ENCODE data around the gene FBXL13.
"Not testable (repeated sequence)": the region's sequence is repeated elsewhere in the genome, so short reads cannot be mapped to it uniquely, and the experiment has no call there.

The FBXL13 gene

DNA sequence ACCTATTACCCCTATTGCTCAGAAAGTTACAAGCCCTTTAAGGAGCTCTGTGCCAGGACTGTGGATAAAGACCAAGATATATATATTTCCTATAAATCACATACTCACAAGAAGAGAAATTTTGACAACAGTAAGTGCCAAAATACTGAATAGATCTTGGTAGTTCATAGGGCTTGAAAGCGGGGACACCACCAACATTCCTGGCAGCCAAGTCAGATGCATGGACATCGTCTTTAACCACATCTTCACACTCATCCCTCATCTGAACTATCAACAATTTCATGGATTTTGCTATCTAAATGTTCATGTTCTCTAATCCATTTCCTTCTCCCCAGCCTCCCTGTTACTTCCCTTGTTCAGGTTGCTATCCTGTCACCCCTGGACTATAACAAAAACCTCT lies 229.2 kb downstream of the FBXL13 start:
- H3K9me3 ChIP-seq: no peaks in the 10 kb centered on the region
- TF ChIP-seq, protein P1, sequence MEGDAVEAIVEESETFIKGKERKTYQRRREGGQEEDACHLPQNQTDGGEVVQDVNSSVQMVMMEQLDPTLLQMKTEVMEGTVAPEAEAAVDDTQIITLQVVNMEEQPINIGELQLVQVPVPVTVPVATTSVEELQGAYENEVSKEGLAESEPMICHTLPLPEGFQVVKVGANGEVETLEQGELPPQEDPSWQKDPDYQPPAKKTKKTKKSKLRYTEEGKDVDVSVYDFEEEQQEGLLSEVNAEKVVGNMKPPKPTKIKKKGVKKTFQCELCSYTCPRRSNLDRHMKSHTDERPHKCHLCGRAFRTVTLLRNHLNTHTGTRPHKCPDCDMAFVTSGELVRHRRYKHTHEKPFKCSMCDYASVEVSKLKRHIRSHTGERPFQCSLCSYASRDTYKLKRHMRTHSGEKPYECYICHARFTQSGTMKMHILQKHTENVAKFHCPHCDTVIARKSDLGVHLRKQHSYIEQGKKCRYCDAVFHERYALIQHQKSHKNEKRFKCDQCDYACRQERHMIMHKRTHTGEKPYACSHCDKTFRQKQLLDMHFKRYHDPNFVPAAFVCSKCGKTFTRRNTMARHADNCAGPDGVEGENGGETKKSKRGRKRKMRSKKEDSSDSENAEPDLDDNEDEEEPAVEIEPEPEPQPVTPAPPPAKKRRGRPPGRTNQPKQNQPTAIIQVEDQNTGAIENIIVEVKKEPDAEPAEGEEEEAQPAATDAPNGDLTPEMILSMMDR (IDR thresholded peaks at IDR 0.05): no peak
- no peaks in the 10 kb centered on the region for H3K4me1 ChIP-seq (ENCODE audit: control insufficient read depth in 1 of 2, insufficient read depth in 1 of 2, low read depth in 1 of 2, low read length in 1 of 2)
- no peaks in the 10 kb centered on the region for H3K36me3 ChIP-seq
- no peak overlapping the region for H3K4me3 ChIP-seq (ENCODE audit: low read depth in 1 of 2, low read length in 1 of 2)
- H3K27me3 ChIP-seq: no peaks in the 10 kb centered on the region
- H3K27ac ChIP-seq: no peak overlapping the region

DNA sequence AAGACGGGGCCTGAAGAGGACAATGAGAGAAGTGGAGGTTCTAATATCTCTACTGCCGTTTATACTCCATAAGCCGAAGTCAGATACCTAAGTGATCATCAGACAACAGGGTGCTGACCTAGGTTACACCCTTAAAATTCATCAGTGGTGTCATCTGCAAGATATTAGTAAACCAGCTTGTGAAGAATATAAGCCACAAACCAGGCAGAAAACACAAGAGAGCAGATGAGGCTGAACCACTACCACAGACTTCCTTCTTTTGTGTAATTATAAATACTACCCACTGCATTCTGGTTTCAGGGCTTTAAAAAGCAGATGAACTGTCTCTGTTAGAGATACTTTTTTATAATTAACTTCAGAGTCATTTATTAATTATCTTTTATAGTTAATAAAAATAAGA lies 230.7 kb downstream of the FBXL13 start:
- Histone ChIP-seq H3K9me3 (no peaks in the 10 kb centered on the region), H3K36me3 (no peaks in the 10 kb centered on the region), H3K27ac (no peak overlapping the region), H3K27me3 (no peaks in the 10 kb centered on the region), H3K4me1 (ENCODE audit: control insufficient read depth in 1 of 2, insufficient read depth in 1 of 2, low read depth in 1 of 2, low read length in 1 of 2) (no peaks in the 10 kb centered on the region), H3K4me3 (ENCODE audit: low read depth in 1 of 2, low read length in 1 of 2) (no peak overlapping the region)
- TF ChIP-seq, protein P1 (IDR thresholded peaks at IDR 0.05): no peak

DNA sequence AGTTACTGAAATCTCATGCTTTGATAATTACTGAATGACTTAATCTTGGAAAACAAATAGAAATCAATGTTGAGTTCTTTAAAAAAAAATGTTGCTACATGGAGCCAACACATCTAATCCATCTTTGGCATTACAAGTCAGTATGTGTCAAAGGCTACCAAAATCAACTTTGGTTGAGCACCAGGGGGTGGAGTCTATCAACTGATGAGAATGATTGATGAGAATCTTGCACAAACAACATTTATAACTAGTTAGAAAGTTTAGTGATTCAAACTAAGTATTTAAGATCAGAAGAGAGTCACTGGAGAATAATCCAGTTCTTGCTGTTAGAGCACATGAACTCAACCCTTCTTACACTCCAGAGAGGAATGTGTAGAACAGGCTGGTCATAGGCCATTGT lies 232.3 kb downstream of the FBXL13 start:
- Histone ChIP-seq H3K27me3 (no peaks in the 10 kb centered on the region), H3K9me3 (no peaks in the 10 kb centered on the region), H3K4me1 (ENCODE audit: control insufficient read depth in 1 of 2, insufficient read depth in 1 of 2, low read depth in 1 of 2, low read length in 1 of 2) (no peaks in the 10 kb centered on the region), H3K36me3 (no peaks in the 10 kb centered on the region), H3K4me3 (ENCODE audit: low read depth in 1 of 2, low read length in 1 of 2) (no peak overlapping the region), H3K27ac (no peak overlapping the region)
- TF ChIP-seq, protein P1 (IDR thresholded peaks at IDR 0.05): no peak

DNA sequence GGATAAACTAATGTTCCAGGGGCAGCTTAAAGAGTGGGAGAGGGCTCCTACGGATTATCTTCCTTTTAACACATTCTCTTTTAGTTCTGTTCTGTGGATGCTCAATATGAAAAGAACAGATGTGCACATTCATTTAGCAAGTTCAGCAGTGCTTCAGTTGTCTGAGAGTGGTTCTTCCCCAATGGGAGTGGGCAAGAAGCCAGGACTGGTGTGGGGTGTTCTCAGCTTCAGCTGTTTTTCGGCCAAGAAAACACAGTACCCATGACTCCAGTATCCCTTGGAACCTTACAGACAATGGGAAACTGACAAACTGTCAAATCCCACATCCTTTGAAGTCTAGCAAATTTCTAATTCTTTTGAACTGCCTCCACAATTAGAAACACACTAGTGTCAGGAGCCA lies 233.3 kb downstream of the FBXL13 start:
- no peaks in the 10 kb centered on the region for H3K4me1 ChIP-seq (ENCODE audit: control insufficient read depth in 1 of 2, insufficient read depth in 1 of 2, low read depth in 1 of 2, low read length in 1 of 2)
- H3K4me3 ChIP-seq (ENCODE audit: low read depth in 1 of 2, low read length in 1 of 2): no peak overlapping the region
- H3K27ac ChIP-seq: no peak overlapping the region
- no peaks in the 10 kb centered on the region for H3K36me3 ChIP-seq
- H3K9me3 ChIP-seq: no peaks in the 10 kb centered on the region
- H3K27me3 ChIP-seq: no peaks in the 10 kb centered on the region
- TF ChIP-seq, protein P1 (IDR thresholded peaks at IDR 0.05): no peak

DNA sequence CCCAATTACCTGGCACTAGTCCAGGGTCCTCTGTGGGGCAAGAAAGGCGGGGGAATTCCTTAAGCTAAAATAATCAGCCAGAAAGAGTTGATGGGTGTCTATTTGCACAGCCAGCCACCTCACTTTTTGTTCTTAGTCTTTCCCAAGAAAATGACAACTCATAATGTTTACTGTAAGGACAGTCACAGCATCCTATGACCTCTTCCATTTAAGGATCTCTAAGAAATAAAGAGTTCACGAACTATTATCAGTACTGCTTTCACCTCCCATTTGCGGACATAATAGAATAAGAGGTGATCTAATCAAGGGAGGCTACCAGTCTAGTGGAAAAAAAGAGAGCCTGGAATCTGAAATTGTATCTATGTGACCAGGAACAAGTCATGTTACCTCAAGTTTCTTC lies 234.2 kb downstream of the FBXL13 start:
- TF ChIP-seq, protein P1 (IDR thresholded peaks at IDR 0.05): no peak
- Histone ChIP-seq H3K9me3 (no peaks in the 10 kb centered on the region), H3K4me1 (ENCODE audit: control insufficient read depth in 1 of 2, insufficient read depth in 1 of 2, low read depth in 1 of 2, low read length in 1 of 2) (no peaks in the 10 kb centered on the region), H3K27ac (no peak overlapping the region), H3K36me3 (no peaks in the 10 kb centered on the region), H3K27me3 (no peaks in the 10 kb centered on the region), H3K4me3 (ENCODE audit: low read depth in 1 of 2, low read length in 1 of 2) (no peak overlapping the region)

DNA sequence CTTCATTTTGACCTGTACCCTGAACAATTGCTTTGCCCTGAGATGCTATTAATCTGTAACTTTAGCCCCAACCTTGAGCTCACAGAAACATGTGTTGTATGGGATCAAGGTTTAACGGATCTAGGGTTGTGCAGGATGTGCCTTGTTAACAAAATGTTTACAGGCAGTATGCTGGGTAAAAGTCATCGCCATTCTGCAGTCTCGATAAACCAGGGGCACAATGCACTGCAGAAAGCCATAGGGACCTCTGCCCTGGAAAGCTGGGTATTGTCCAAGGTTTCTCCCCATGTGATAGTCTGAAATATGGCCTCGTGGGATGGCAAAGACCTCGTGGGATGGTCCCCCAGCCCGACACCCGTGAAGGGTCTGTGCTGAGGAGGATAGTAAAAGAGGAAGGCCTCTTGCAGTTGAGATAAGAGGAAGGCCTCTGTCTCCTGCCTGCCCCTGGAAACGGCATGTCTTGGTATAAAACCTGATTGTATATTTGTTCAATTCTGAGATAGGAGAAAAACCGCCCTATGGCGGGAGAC lies 236.0 kb downstream of the FBXL13 start:
- H3K27ac ChIP-seq; H3K4me3 ChIP-seq (ENCODE audit: low read depth in 1 of 2, low read length in 1 of 2); H3K9me3 ChIP-seq; H3K27me3 ChIP-seq; H3K36me3 ChIP-seq; H3K4me1 ChIP-seq (ENCODE audit: control insufficient read depth in 1 of 2, insufficient read depth in 1 of 2, low read depth in 1 of 2, low read length in 1 of 2): not testable (repeated sequence)
